ENCODE measurements around the gene RANBP9.

Gene RANBP9

GRCh38 chr6:13681305-13682061, 30.2 kb downstream of the RANBP9 start:
- H3K4me3 ChIP-seq (ENCODE audit: control insufficient read depth, low read depth, low read length), result no peak overlapping the region
- no peak for TF ChIP-seq CTCF (conservative IDR thresholded peaks at IDR 0.05; ENCODE audit: control insufficient read depth, insufficient read depth, low read depth, low read length)
- no peak for DNase-seq (ENCODE audit: low read depth)

GRCh38 chr6:13680448-13680968, 31.1 kb downstream of the RANBP9 start:
- TF ChIP-seq CTCF (conservative IDR thresholded peaks at IDR 0.05; ENCODE audit: control insufficient read depth, insufficient read depth, low read depth, low read length), result no peak
- no peak overlapping the region for H3K4me3 ChIP-seq (ENCODE audit: control insufficient read depth, low read depth, low read length)
- no peak for DNase-seq (ENCODE audit: low read depth)

GRCh38 chr6:13679996-13680395, 31.6 kb downstream of the RANBP9 start:
- DNase-seq (ENCODE audit: low read depth), result no peak
- H3K4me3 ChIP-seq (ENCODE audit: control insufficient read depth, low read depth, low read length), result no peak overlapping the region
- no peak for TF ChIP-seq CTCF (conservative IDR thresholded peaks at IDR 0.05; ENCODE audit: control insufficient read depth, insufficient read depth, low read depth, low read length)

GRCh38 chr6:13678255-13678983, 33.2 kb downstream of the RANBP9 start:
- TF ChIP-seq CTCF (conservative IDR thresholded peaks at IDR 0.05; ENCODE audit: control insufficient read depth, insufficient read depth, low read depth, low read length), result no peak
- H3K4me3 ChIP-seq (ENCODE audit: control insufficient read depth, low read depth, low read length), result no peak overlapping the region
- DNase-seq (ENCODE audit: low read depth), result no peak

- DNase-seq (ENCODE audit: low read depth), result no peak
- TF ChIP-seq CTCF (conservative IDR thresholded peaks at IDR 0.05; ENCODE audit: control insufficient read depth, insufficient read depth, low read depth, low read length), result no peak
- H3K4me3 ChIP-seq (ENCODE audit: control insufficient read depth, low read depth, low read length), result no peak overlapping the region
Observed at GRCh38 chr6:13677878-13678254, 33.8 kb downstream of the RANBP9 start.

- DNase-seq (ENCODE audit: low read depth), result no peak
- no peak for TF ChIP-seq CTCF (conservative IDR thresholded peaks at IDR 0.05; ENCODE audit: control insufficient read depth, insufficient read depth, low read depth, low read length)
- H3K4me3 ChIP-seq (ENCODE audit: control insufficient read depth, low read depth, low read length), result no peak overlapping the region
Observed at GRCh38 chr6:13676551-13677156, 35.0 kb downstream of the RANBP9 start.

Data from fibroblast of mammary gland (primary cell).